Amygdala (tissue), 56 donors: ENCODE data around the gene PARD3B.
"Not testable (repeated sequence)": the region's sequence is repeated elsewhere in the genome, so short reads cannot be mapped to it uniquely, and the experiment has no call there.

Source experiments
- DNase-seq, 56 donors: peaks; one replicate each; lab custom pipeline; 2025; lab: John Stamatoyannopoulos, UW

The PARD3B gene

DNA sequence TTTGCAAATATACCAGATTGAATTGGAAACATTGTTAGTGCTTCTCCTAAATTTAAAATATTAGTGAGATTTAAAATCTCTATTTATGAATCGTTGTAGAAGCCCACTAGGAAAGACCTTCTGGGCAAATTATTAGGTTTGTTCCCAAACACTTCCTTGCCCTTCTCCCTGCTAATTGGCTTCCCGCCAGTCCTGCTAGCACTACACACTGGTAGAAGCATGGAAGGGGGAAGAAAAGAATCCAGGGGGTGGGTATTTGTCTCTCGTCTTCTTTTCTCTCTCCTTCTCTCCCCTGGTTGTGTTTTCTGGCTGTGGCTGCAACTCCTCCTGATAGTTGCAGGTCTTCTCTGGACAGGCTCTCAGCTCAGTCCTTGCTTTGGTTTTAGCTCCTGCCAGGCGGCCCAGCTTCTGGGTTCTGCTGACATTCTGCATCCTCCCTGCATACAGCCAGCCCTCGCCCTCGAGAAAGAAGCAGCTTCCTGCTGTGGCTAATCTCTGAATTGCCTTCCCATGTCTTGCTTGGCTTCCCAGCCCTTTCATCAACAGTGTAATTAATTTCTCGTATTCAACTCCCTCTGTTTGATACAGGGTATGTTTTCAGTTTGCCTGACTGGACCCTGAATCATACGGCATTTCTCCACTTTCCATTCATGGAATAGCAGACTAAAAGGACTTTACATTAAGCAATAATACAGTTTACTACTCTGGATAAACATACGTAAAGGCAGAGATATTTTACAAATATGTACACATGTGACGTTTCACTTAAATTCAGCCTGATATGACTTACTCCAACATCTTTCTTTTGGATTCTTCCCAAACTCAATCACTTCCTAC is 6.9 kb upstream of the PARD3B start:
- peak in 7 of 56 donors; percentile 0 to 17 (median 5) for DNase-seq

DNA sequence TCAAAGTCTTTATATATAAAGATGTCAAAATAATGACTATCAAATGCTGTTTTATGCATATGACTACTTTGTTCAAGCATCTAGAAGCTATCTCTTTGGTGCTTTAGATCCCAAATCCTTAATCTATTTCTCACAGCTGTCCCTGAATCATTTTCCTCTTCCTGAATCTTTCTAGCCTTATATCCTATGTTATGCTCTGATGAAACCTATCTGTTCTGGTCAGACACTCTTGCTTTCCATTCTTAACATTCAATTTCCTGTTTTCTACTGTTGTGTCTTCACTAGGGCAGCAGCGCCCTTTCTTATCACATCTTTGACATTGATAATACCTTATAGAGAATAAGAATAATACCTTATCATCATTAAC is 6.3 kb upstream of the PARD3B start:
- no peak for DNase-seq

DNA sequence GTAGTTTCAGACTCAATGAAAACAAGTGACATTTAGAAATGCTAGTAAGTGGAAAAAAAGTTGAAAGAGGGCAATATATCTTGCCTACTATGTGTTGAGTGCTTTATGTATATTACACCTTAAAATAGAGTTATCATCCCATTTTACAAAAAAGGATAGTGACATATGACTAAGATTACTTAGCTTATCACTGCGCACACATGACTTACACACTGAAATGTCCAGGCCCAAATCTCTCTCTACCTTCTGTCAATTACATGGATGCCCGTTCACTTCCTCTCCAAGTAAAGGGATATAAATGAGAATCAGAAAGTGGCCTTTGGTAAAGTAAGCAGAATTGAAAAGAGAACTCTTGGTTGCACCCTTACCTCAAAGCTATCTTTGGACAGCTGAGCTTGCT is 3.6 kb upstream of the PARD3B start:
- no peak for DNase-seq

DNA sequence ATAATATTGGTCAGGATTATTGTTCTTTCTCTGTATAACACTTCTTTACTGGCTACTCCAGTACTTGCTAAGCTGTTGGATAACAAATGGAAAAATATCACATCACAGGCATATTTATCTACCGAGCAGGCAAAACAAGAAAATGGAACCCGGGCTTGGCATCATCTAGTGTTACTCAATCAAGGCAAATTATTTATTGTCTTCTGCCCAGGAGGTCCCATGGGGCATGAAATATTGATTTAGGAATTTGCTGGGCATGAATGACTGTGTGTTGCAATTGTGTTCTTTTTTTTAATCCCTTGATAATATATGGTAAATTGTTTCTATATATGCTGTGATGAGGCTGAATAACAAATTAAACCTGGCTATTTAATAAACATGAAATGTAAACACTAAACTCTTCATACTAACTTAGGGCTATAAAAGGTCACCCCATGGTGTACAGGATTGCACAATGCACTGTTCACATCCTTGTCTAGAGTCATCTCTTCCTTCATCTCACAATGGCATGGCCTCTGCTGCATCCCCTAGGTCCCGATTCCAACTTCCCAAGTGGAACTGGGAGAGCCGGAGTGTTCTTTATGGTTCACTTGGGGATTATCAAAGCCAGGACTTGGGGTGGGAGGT is 2.2 kb upstream of the PARD3B start:
- DNase-seq = no peak

DNA sequence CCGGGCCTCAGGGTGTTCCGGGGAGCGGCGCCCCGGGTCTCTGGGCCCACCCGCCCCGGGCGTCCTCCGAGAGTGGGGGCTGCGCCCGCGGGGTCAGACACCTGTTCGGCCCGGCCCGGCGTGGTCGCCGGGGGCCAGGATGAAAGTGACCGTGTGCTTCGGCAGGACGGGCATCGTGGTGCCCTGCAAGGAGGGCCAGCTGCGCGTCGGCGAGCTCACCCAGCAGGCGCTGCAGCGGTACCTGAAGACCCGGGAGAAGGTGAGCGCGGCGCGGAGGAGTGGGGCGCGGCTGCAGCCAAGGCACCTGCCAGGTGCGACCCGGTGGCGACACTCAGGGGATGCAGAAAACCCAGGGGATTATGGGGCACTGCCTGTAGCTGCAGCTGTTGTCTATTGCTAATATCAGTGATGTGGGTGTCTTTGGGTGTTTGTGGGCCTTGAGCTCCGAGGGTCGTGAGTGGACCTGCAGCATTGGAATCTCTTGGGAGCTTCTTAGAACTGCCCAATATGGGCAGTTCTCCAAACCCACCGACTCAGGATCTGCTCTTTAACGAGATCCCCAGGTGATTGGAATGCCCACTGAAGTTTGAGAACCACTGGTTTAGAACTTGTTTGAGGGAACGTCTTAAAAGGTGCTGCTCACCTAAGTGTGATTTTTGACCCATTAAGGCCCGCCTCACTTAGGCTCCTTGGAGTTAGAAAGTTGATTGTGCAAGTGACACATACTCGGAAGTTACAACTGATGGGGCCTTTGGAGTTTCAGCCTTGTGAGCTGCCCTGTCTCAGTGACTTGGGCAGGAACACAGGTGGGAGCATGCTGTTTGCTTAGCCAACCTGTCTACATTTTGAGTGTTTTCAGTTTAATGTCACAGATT is 823 bp downstream of the PARD3B start:
- peak in 2 of 56 donors; percentile 28 to 44 for DNase-seq

DNA sequence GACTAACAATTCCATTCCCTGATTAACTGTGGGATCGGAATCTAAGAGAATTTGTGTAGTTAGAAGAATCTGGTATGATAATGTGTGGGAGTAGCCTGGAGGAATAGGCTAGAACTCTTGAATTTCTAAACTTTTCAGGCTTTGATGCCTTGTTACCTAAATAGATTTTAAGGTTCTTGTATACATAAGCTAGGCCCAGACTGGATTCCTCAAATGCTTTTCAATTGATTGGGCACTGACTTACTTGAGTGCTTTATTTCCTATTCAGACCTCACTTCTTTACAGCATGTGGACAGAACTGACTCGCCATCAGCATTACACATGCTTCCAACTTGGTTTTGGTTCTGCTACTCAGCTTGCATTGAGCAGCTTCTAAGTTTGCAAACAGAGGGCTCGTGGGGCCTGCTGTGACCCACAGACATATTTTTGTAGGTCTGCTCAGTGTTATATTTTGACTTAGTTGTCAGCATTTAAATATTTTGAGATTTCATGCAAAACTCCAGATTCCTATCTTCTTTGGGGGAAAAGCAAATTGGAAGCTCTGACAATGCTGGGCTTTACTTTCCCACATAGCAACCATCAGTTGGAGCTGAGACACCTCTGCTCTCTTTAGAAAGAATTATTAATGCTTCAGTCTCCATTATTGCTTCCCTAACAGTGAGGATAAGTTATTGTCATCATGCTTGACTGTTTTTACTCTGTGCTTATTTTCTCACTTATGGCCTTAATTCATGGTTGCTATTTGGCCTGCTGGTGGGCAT is 5.7 kb downstream of the PARD3B start:
- DNase-seq = no peak

DNA sequence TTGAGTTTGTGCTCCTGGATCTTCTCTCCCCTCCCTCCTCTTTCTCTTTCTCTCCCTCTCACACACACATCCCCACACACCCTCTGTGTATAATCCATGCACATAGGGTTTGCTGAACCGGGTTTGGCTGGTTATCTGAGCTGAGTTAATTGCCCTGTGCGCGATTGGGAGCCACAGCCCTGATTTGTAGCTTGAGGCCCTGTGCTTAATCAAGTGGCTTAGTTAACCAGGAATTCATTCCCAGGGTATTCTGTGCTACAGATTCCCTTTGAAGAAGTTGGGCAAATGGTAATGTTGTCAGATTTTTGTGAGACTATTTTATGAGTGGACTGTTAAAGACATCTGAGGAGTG is 6.2 kb downstream of the PARD3B start:
- DNase-seq = no peak

DNA sequence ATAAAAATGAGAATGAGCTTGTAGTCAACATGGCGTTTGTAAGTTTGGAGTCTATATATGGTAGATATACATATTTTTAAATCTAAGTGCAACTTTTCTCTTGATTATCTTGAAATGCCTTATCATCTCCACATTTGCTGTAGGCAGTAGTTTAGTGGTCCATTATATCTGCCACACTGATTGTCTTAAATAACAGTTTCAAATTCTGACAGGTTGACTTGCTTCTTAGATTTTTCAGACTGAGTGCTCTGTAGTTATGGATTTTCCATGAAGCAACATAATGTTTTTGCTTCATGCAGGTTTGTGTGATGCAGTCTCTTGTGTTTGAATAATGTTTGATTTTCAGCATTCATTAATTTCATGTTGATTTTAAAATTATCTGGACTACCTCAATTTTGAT is 12.3 kb downstream of the PARD3B start:
- DNase-seq = no peak

DNA sequence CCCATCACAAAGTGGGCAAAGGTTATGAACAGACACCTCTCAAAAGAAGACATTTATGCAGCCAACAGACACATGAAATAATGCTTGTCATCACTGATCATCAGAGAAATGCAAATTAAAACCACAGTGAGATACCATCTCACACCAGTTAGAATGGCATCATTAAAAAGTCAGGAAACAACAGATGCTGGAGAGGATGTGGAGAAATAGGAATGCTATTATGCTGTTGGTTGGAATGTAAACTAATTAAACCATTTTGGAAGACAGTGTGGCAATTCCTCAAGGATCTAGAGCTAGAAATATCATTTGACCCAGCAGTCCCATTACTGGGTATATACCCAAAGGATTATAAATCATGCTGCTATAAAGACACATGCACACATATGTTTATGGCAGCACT is 14.1 kb downstream of the PARD3B start:
- DNase-seq = not testable (repeated sequence)

DNA sequence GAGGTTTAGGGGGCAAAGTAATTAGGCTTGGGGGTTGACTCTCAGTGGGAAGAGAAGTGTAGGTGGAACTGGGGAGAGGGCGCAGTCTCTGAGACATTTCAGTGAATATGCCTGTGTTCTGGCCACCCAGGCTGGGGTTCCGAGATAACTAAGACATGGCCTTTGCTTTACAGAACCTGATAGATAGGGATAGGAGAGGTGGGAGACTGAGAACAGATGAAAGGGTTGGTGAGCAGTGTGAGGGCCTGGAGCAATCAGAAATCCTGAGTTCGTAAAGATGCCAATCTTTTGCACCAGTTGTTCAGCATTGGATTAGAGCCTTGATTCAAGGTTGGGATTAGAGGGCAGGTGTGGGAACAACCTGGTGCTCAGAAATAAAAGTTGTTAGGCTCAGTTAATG is 15.6 kb downstream of the PARD3B start:
- no peak for DNase-seq

DNA sequence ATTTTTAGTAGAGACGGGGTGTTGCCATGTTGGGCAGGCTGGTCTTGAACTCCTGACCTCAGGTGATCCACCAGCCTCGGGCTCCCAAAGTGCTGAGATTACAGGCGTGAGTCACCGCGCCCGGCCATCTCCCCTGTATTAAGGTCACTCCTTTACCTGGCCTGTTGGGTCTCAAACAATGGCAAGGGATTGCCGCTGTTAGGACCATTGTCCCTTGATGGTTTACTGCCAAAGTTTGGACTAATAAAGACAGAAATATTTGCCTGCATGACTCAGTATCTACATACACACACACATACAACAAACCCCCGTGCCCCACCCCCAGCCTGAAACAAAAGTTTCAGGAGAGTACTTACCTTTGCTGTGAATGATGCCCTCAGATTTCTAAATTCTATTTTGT is 16.5 kb downstream of the PARD3B start:
- DNase-seq = no peak

DNA sequence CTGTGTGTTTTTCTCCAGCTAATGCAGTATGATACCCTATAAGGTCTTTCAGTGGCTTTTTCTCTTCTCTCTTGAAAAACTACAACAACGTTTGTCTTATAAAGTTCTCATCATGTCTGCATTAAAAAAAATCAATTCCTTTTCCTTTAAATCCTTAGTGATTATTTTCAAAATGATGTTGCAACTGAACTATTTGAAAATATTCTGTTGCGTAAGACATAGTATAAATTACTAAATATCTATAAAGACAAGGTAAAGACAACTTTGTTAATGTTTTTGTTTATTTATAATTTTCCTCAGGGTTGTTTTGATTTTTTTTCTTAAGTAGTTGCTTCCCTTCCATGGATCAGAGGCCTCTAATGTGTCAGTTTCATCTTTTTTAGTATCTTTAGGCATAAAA is 21.2 kb downstream of the PARD3B start:
- DNase-seq = no peak

DNA sequence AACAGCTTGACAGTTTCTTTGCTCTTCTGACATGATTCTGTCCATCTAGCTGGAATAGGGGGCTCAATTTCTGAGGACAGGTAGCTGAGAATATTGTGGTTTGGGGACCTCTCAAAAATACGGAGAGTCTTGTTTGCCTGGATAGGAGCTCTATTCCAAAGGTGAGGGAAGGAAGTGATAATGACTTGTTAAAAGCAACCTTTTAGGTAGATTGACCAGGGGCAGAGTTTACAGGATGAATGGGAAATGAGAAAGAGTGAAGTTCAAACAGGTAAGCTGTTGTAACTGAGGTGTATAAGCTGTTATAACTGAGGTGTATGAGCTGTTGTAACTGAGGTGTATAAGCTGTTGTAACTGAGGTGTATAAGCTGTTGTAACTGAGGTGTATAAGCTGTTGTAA is 25.1 kb downstream of the PARD3B start:
- no peak for DNase-seq

DNA sequence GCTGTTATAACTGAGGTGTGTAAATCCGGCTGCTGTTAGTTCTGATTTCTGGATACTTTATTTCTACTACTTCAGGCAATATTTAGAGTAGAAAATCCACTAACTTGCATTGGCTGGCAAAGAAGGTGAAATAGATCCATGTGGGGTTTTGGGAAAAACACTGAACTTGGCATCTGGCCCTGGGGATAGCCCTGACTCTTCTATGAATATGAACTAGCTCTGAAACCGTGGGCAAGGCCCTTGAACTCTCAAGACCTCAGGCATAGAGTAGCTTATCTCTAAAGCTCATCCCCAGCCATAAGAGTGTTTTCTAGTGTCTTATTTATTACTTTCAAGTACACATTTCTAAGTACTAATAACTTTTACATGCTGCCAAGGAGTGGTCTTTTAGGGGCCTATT is 25.8 kb downstream of the PARD3B start:
- no peak for DNase-seq

DNA sequence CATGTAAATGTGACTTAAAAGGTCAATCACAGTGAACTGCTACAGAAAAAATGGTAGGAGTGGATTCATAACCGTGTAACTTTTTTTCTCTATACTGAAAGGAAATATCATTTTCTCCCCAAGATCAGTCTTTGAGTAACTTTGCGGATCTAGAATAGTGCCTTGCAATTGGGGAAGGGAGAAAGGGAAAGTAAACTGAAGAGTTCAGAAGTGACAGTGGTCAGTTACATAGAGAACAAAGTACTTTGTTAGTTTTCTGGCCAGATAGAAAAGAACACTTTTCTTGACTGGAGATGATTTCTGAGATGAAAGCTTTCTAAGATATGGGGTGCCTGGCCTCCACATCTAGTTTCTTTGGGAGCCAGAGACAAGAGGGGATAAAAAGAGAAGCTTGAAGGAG is 26.6 kb downstream of the PARD3B start:
- no peak for DNase-seq

DNA sequence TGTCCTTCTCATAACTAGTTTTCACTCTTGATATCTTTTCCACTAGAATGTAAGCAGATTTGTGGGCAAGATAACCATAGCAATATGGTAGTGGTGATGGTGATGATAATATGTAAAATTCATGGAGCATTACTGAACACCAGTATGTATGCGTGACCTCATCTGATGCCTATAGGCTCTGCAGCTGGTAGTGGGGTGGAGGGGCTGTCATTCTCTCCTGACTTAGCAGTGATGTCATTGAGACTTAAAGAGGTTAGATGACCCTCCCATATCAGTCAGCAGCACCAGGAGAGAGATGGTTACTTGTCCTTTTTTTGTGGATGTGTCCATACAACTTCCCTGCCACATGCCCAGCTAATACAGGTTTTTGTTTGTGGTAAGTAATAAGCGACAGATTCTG is 27.9 kb downstream of the PARD3B start:
- no peak for DNase-seq

DNA sequence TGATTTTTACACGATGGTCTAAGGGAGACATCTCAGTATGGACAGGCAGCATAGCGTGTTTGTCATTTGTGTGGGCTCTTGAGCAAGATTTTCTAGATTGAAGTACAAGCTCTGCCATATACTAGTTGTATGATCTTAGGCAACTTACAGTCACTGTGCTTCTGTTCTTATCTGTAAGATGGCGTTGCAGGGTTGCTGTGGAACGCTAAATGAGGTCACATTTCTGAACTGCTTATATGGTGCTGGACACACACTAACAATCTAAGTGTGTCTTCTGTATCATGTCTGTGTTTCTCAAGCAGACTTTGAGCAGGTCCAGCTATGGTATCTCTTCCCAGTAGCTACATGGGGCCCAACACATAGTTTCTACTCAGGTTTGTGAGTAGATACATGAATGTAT is 29.2 kb downstream of the PARD3B start:
- DNase-seq = no peak

DNA sequence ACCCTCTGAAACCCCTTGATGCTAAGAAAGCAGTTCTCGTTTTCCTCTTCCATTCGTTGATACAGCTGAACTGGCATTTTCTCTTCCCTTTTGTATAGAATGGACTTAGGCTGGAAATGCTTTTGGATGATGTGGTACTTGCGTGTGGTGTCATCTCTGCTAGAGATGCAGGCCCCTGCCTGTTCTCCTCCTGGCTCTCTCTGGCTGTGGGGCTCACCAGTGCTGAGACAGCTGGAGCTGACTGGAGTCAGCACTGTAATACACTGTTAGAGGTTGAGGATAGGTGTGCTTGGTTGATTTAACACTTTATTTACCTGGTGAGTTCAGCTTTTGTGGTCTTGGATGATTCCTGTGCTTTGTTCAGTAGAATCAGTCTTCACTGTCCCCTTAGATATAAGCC is 30.2 kb downstream of the PARD3B start:
- no peak for DNase-seq

DNA sequence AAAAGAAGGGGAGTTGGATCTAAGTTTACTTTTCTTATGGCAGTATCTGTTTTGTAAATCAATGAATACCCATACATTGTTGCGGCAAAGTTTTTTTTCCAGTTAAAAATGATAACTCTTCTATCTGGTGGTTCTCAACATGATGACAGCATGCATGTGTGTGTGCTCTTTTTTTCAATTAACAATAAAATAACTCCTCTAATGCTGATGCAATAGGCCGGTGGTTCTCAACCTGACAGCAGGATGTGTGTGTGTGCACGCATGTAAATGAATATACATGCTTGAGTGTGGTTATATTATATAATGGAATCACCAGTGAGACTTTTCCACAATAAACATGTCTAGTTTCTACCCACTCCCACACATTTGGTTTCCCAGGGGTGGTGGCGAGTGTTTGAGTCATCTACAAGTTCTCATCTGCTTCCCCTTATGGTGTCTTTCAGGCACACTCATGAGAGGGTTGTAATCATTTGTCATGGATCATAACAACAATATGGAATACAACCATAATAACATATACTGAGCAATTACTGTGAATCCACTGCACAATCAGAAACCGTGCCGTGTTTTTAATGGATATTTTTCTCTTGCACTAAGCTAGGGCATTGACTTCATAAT is 31.2 kb downstream of the PARD3B start:
- DNase-seq = no peak

DNA sequence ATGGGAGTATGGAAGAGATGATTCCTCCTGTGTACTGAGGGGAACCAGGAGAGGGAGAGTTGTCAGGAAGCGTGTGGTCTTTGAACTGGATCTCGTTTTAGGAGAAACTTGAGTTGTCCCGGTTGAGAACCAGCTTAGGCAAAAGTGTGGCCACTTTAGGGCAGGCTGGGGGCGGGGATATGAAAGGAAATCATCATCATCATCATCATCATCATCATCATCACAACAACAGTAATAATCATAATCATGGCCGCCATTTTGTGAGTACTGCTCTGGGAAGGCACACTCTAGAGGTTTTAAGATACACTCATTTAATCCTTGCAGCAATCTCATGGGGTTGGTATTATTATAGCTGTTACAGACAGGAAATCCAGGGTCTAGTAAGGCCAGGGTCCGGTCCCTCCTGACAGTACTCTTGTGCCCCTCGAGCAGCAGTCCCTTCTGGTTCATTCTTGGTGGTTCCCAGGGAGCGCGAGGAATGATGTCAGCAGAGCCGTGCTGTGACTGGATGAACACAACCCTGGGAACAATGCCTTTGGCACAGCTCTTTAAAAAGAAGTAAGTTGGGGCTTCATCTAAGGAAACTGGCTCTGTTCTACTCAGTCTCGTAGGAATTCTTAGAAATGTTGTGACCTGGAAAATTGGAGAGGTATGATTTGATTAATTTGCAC is 33.8 kb downstream of the PARD3B start:
- peak in 14 of 56 donors; percentile 0 to 31 (median 8) for DNase-seq
